Effector memory CD4-positive, alpha-beta T cell (primary cell): ENCODE measurements around the gene GTSE1.

Experiments
- DNase-seq, 3 donors: peaks; one replicate each; pipeline ENCODE4 v3.0.0-alpha.2; 2020
- H3K27ac ChIP-seq: 2 replicates; pipeline ENCODE4 v1.7.0; 2013; ENCODE audit warnings: mild to moderate bottlenecking, low read length, moderate library complexity; ENCODE audit not compliant: insufficient read depth, poor library complexity, severe bottlenecking
- H3K27me3 ChIP-seq: replicated peaks from 2 replicates; pipeline ENCODE4 v1.7.0; 2013; ENCODE audit warnings: mild to moderate bottlenecking, low read length; ENCODE audit not compliant: insufficient read depth, control insufficient read depth, poor library complexity, severe bottlenecking
- H3K36me3 ChIP-seq: 2 replicates; pipeline ENCODE4 v1.7.0; 2013; ENCODE audit warnings: mild to moderate bottlenecking, low read length, moderate library complexity; ENCODE audit not compliant: control insufficient read depth, insufficient read depth
- H3K4me1 ChIP-seq: 2 replicates; pipeline ENCODE4 v1.7.0; 2013; ENCODE audit warnings: low read length, mild to moderate bottlenecking; ENCODE audit not compliant: control insufficient read depth, insufficient read depth, poor library complexity, severe bottlenecking
- H3K4me3 ChIP-seq: 2 replicates; pipeline ENCODE4 v1.7.0; 2013; ENCODE audit warnings: low read length, low read depth, mild to moderate bottlenecking; ENCODE audit not compliant: insufficient read depth, poor library complexity, severe bottlenecking
- H3K9me3 ChIP-seq: 2 replicates; pipeline ENCODE4 v1.7.0; 2013; ENCODE audit warnings: mild to moderate bottlenecking, low read length, moderate library complexity; ENCODE audit not compliant: control insufficient read depth

GTSE1 gene

GRCh38 chr22:46369716-46370583, 73.3 kb downstream of the GTSE1 start:
- H3K36me3 ChIP-seq: no peaks in the 10 kb centered on the region
- no peak overlapping the region for H3K27ac ChIP-seq
- no peaks in the 10 kb centered on the region for H3K9me3 ChIP-seq
- H3K4me3 ChIP-seq: no peak overlapping the region
- H3K4me1 ChIP-seq: peaks cover 20% of the 10 kb centered on the region
- peaks cover 3% of the 10 kb centered on the region for H3K27me3 ChIP-seq
- DNase-seq: no peak

GRCh38 chr22:46370584-46371291, 74.1 kb downstream of the GTSE1 start:
- DNase-seq: peak; percentile 12 to 50 (median 12)
- Histone ChIP-seq H3K36me3 (no peaks in the 10 kb centered on the region), H3K4me3 (no peak overlapping the region), H3K9me3 (no peaks in the 10 kb centered on the region), H3K27ac (no peak overlapping the region), H3K27me3 (peaks cover 3% of the 10 kb centered on the region), H3K4me1 (peaks cover 20% of the 10 kb centered on the region)

- Histone ChIP-seq H3K27ac (no peak overlapping the region), H3K4me1 (peaks cover 20% of the 10 kb centered on the region)
- no peak for DNase-seq
Observed at GRCh38 chr22:46371623-46372226, 75.1 kb downstream of the GTSE1 start.

GRCh38 chr22:46372686-46373085, 76.0 kb downstream of the GTSE1 start:
- peaks cover 3% of the 10 kb centered on the region for H3K27me3 ChIP-seq
- H3K4me3 ChIP-seq: no peak overlapping the region
- peaks cover 20% of the 10 kb centered on the region for H3K4me1 ChIP-seq
- H3K9me3 ChIP-seq: no peaks in the 10 kb centered on the region
- DNase-seq: no peak
- no peaks in the 10 kb centered on the region for H3K36me3 ChIP-seq
- no peak overlapping the region for H3K27ac ChIP-seq

More at GRCh38 chr22:46371623-46372226, 75.1 kb downstream of the GTSE1 start:
- Histone ChIP-seq H3K4me3 (no peak overlapping the region), H3K27me3 (peaks cover 3% of the 10 kb centered on the region), H3K36me3 (no peaks in the 10 kb centered on the region), H3K9me3 (no peaks in the 10 kb centered on the region)

- peaks cover 20% of the 10 kb centered on the region for H3K4me1 ChIP-seq
- no peak overlapping the region for H3K4me3 ChIP-seq
- no peaks in the 10 kb centered on the region for H3K9me3 ChIP-seq
- no peaks in the 10 kb centered on the region for H3K27me3 ChIP-seq
- no peak overlapping the region for H3K27ac ChIP-seq
- no peaks in the 10 kb centered on the region for H3K36me3 ChIP-seq
- DNase-seq: no peak
Observed at GRCh38 chr22:46373159-46373558, 76.5 kb downstream of the GTSE1 start.

- H3K36me3 ChIP-seq: no peaks in the 10 kb centered on the region
- no peak overlapping the region for H3K27ac ChIP-seq
- peak overlapping the region; percentile 22 for H3K4me3 ChIP-seq
Observed at GRCh38 chr22:46373921-46374662, 77.4 kb downstream of the GTSE1 start.

GRCh38 chr22:46374663-46375474, 78.2 kb downstream of the GTSE1 start:
- Histone ChIP-seq H3K27ac (no peak overlapping the region), H3K4me3 (no peak overlapping the region), H3K4me1 (peaks cover 20% of the 10 kb centered on the region), H3K9me3 (no peaks in the 10 kb centered on the region), H3K27me3 (no peaks in the 10 kb centered on the region), H3K36me3 (no peaks in the 10 kb centered on the region)
- DNase-seq: no peak

More at GRCh38 chr22:46373921-46374662, 77.4 kb downstream of the GTSE1 start:
- DNase-seq: peak in 1 of 3 donors; percentile 8
- Histone ChIP-seq H3K4me1 (peaks cover 20% of the 10 kb centered on the region), H3K27me3 (no peaks in the 10 kb centered on the region), H3K9me3 (no peaks in the 10 kb centered on the region)

- H3K27me3 ChIP-seq: no peaks in the 10 kb centered on the region
- H3K9me3 ChIP-seq: no peaks in the 10 kb centered on the region
- no peaks in the 10 kb centered on the region for H3K36me3 ChIP-seq
- H3K4me1 ChIP-seq: peaks cover 10% of the 10 kb centered on the region
- H3K27ac ChIP-seq: no peak overlapping the region
- no peak for DNase-seq
- H3K4me3 ChIP-seq: no peak overlapping the region
Observed at GRCh38 chr22:46376111-46376510, 79.4 kb downstream of the GTSE1 start.

GRCh38 chr22:46376908-46377524, 80.3 kb downstream of the GTSE1 start:
- Histone ChIP-seq H3K36me3 (no peaks in the 10 kb centered on the region), H3K27me3 (no peaks in the 10 kb centered on the region), H3K27ac (no peak overlapping the region), H3K4me3 (no peak overlapping the region), H3K4me1 (peaks cover 9% of the 10 kb centered on the region), H3K9me3 (no peaks in the 10 kb centered on the region)
- no peak for DNase-seq
